ENCODE measurements around the gene MTARC2.
"Not testable (repeated sequence)": the region's sequence is repeated elsewhere in the genome, so short reads cannot be mapped to it uniquely, and the experiment has no call there.

Gene MTARC2

GRCh38 chr1:220732137-220732536 is 16.0 kb upstream of the MTARC2 start:
- in situ Hi-C loops (cut with HindIII; ENCODE audit: low sequenced_read_pairs) = no loop called here

DNA sequence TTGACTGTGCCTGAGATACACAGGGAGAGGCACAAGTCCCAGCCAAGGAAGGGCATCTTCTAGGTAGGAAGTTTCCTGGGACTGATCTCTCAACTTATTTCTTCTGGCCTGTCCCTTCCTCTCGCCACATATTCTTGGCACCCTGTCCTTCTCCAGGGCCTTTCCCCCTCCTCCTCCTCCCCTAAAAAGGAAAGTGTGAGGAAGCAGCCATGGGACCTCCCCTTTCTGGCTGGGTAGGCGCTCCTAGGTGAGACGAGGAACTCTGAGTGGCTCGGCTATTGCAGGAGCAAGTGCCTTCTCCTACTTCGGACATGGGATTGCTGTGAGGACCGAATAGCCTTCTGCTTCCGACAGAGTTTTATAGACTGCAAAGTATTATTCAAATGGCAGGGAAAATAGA is 15.5 kb upstream of the MTARC2 start:
- in situ Hi-C loops (cut with HindIII; ENCODE audit: low sequenced_read_pairs) = no loop called here

GRCh38 chr1:220733086-220733601 is 15.0 kb upstream of the MTARC2 start:
- in situ Hi-C loops (cut with HindIII; ENCODE audit: low sequenced_read_pairs) = no loop called here

DNA sequence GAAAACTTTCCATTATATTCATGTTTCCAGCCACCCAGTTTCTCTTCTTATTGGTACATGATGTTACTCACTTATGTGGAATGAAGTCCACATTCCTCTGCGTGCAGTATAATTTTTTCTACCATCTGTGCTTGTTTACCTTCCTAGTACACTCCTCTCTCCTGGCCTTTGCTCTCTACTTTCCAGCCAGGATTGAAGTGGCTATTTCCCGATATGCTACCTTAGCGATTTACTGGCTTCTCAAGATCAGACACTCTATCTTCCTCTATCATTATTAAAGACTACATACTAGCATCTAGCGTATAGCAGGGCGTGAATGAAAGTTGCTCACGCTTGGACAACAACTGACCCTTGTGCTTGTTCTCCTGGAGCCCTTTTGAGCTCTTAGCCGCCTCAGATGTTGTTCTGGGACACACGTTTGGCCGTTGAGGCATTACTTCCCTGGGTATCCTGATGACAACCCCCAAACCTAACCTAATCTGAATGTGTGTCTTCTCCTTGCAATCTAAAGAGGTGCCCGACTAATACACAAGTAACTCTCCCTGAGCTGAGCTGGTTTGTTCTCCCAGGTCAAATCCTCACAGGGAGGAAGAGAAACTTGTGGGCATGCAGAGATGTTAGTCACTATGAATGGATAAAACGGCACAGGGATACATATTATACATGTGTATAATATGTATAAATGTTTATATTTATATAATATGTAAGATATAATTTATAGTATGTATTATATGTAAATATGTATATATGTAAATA is 13.4 kb upstream of the MTARC2 start:
- in situ Hi-C loops (cut with HindIII; ENCODE audit: low sequenced_read_pairs) = no loop called here

- in situ Hi-C loops (cut with HindIII; ENCODE audit: low sequenced_read_pairs) = not testable (repeated sequence)
Measured at GRCh38 chr1:220736283-220736682, 11.8 kb upstream of the MTARC2 start.

GRCh38 chr1:220741349-220741748 is 6.8 kb upstream of the MTARC2 start:
- in situ Hi-C loops (cut with HindIII; ENCODE audit: low sequenced_read_pairs) = no loop called here

- in situ Hi-C loops (cut with HindIII; ENCODE audit: low sequenced_read_pairs) = no loop called here
Measured at GRCh38 chr1:220741825-220742224, 6.3 kb upstream of the MTARC2 start.

DNA sequence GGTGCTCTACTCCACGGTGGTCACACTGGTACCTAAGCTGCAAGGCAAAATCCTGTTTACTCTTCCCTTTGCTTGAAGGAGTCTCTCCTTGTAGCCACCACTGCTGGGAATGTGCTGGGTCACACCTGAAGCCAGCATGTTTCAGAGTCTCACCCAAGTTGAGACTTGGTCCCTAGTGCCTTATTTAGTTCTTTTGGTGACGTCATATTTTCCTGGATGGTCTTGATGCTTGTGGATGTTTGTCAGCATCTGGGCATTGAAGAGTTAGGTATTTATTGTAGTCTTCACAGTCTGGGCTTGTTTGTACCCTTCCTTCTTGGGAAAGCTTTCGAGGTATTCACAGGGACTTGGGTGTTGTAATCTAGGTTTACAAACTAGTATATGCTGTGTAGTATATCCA is 5.6 kb upstream of the MTARC2 start:
- in situ Hi-C loops (cut with HindIII; ENCODE audit: low sequenced_read_pairs) = no loop called here

- in situ Hi-C loops (cut with HindIII; ENCODE audit: low sequenced_read_pairs) = no loop called here
Measured at GRCh38 chr1:220746851-220747250, 1.3 kb upstream of the MTARC2 start.

- in situ Hi-C loops (cut with HindIII; ENCODE audit: low sequenced_read_pairs) = no loop called here
Measured at GRCh38 chr1:220747437-220748088, 559 bp upstream of the MTARC2 start.

DNA sequence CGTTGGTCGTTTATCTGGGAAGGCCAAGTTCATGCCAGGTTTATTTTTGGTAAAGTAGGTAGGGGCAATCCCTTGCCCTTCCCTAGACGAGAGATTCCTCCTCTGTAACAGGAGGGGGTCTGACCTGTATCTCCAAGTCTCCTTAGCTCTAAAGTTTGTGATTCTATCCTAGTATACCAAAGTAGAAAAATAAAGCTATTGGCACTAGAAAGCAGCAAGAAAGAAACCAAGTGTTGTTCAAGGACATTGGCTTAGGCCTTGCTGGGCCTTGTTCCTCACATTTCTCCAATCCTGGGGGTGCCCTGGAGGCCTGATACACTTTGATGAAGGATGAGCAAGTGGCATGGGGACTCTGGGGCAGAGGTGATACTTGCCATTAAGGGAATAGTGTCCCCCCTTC is 814 bp downstream of the MTARC2 start:
- in situ Hi-C loops (cut with HindIII; ENCODE audit: low sequenced_read_pairs) = no loop called here

GRCh38 chr1:220750131-220750515 is 2.0 kb downstream of the MTARC2 start:
- in situ Hi-C loops (cut with HindIII; ENCODE audit: low sequenced_read_pairs) = no loop called here

DNA sequence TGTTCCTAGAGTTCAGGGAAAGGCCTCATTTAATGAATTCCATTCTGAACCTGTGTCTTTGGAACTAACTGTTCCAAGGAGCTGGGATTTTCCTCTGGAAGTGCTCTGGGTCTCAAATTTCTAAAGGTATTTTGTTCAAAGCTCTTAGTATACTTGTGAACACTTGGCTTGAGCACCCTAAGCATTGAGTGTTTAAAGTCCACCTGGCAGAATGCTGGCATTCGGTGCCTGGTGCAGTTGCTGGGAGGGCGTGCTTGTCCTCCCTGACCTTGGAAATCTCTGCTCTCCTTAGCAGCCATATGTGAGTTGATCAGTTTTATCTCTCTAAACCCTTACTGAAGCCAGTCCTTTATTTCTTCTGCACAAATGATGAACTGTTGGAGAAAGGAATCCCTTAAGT is 3.0 kb downstream of the MTARC2 start:
- in situ Hi-C loops (cut with HindIII; ENCODE audit: low sequenced_read_pairs) = no loop called here

- in situ Hi-C loops (cut with HindIII; ENCODE audit: low sequenced_read_pairs) = no loop called here
Measured at GRCh38 chr1:220754212-220754917, 6.2 kb downstream of the MTARC2 start.

DNA sequence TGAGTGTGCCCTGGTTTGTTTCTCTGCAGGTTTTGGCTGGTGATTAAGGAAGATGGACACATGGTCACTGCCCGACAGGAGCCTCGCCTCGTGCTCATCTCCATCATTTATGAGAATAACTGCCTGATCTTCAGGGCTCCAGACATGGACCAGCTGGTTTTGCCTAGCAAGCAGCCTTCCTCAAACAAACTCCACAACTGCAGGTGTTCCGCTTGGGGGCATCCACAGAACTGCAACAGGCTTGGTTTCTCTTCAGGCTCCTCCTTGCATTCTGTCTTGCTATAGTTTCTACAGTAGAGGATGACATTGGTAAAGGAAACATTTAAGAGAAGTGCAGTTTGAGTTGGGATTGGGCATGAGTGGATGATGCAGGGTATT is 6.8 kb downstream of the MTARC2 start:
- in situ Hi-C loops (cut with HindIII; ENCODE audit: low sequenced_read_pairs) = no loop called here

DNA sequence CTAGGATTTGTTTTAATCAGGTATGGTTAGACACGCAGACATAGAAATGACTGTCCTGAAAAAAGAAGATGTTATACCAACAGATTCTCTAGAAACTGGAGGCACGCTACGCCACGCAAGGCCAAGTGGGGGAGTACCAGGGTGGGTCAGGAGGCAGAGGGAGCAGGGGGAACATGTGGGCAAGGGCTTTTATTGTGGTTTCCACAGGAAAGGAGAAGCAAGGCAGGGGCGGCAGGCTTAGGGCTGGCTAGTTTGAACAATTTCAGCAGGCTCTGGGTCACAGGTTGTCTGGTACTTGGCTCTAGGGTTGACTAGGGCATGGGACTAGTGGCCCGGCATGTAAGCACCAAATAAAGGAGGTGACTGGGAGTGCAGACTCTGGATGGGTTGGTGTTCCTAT is 7.2 kb downstream of the MTARC2 start:
- in situ Hi-C loops (cut with HindIII; ENCODE audit: low sequenced_read_pairs) = no loop called here

DNA sequence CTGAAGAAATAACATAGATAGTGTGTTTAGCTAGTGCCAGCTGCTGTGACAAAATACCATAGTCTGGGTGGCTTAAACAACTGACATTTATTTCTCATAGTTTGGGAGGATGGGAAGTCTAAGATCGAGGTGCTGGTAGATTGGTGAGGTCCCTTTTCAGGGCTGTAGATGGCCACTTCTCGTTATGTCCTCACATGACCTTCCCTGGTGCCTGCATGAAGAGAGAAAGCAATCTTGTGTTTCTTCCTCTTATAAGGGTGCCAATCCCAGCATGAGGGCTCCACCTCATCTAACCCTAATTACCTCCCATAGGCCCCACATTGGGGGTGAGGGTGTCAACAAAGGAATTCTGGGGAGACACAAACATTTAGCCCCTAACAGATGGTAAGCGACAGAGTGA is 9.3 kb downstream of the MTARC2 start:
- in situ Hi-C loops (cut with HindIII; ENCODE audit: low sequenced_read_pairs) = no loop called here

- in situ Hi-C loops (cut with HindIII; ENCODE audit: low sequenced_read_pairs) = no loop called here
Measured at GRCh38 chr1:220759147-220759546, 11.0 kb downstream of the MTARC2 start.

DNA sequence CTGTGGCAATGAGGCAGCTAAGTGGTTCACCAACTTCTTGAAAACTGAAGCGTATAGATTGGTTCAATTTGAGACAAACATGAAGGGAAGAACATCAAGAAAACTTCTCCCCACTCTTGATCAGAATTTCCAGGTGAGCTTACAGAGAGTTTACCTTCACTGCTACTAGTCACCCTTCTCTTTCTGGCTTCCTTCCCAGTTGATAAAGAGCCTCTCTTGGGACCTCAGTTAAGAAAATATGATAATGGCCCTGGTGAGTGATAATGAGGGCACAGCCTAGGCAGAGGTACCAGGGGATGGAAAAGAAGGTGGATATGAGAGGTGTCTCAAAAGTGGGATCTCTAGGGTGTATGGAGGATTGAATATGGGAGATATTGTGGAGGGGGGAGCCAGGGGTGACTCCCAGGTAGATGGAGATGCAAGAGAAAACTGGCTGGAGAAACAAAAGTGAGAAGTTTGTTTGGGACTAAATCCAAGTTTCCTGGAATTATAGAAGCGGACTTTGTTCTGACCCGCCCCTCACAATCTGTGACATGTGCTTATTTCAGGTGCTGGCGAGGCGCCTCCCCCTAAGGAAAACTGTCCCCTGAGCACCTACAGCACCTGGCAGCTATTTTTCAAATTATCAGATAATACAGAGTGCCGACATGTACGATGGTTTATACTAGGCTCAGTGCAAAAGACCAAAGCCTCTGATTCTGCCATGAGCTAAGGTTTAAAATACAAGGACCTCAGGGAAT is 13.7 kb downstream of the MTARC2 start:
- in situ Hi-C loops (cut with HindIII; ENCODE audit: low sequenced_read_pairs) = no loop called here

- in situ Hi-C loops (cut with HindIII; ENCODE audit: low sequenced_read_pairs) = no loop called here
Measured at GRCh38 chr1:220764757-220765156, 16.6 kb downstream of the MTARC2 start.
